ENCODE data around the gene LGMN.
A peak's percentile ranks its signal among the peaks of the same experiment; 100 is the strongest.

LGMN gene

GRCh38 chr14:92729634-92730358 lies 18.6 kb downstream of the LGMN start:
- peaks cover 13 to 18% of the 10 kb centered on the region in 2 donors for H3K4me1 ChIP-seq (ENCODE audit: control insufficient read depth in 2 of 2, insufficient read depth in 2 of 2, low read length in 2 of 2)

GRCh38 chr14:92728759-92729364 lies 19.6 kb downstream of the LGMN start:
- Histone ChIP-seq H3K36me3 (ENCODE audit: control insufficient read depth in 2 of 2, insufficient read depth in 2 of 2, low read length in 2 of 2) (peaks cover 11 to 12% of the 10 kb centered on the region in 2 donors), H3K27ac (ENCODE audit: low read depth in 2 of 2, low read length in 2 of 2) (no peak overlapping the region)

More at GRCh38 chr14:92729634-92730358, 18.6 kb downstream of the LGMN start:
- H3K4me3 ChIP-seq (ENCODE audit: low read length in 2 of 2): no peak overlapping the region
- no peaks in the 10 kb centered on the region for H3K9me3 ChIP-seq (ENCODE audit: control insufficient read depth in 2 of 2, low read length in 2 of 2)
- no peak overlapping the region for H3K9ac ChIP-seq (ENCODE audit: low read depth in 1 of 2, low read length in 2 of 2)
- peaks cover 11 to 12% of the 10 kb centered on the region in 2 donors for H3K36me3 ChIP-seq (ENCODE audit: control insufficient read depth in 2 of 2, insufficient read depth in 2 of 2, low read length in 2 of 2)
- no peaks in the 10 kb centered on the region for H3K27me3 ChIP-seq (ENCODE audit: control insufficient read depth in 2 of 2, insufficient read depth in 2 of 2, low read length in 2 of 2)
- H3K27ac ChIP-seq (ENCODE audit: low read depth in 2 of 2, low read length in 2 of 2): no peak overlapping the region

DNA sequence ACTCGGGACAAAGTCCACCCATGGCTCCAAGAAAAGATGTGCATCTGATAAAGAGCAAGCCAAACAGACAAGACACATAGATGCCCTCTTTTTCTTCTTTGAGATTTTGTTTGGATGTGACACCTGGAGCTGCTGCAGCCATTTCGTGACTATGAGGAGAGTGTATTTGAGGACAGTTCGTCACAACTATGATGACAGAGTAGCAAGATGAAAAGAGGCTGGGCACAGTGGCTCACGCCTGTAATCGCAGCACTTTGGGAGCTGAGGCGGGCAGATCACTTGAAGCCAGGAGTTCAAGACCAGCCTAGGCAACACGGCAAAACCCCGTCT lies 21.5 kb downstream of the LGMN start:
- Histone ChIP-seq H3K4me3 (ENCODE audit: low read length in 2 of 2) (no peak overlapping the region), H3K36me3 (ENCODE audit: control insufficient read depth in 2 of 2, insufficient read depth in 2 of 2, low read length in 2 of 2) (peaks cover 6 to 10% of the 10 kb centered on the region in 2 donors), H3K9ac (ENCODE audit: low read depth in 1 of 2, low read length in 2 of 2) (no peak overlapping the region), H3K27me3 (ENCODE audit: control insufficient read depth in 2 of 2, insufficient read depth in 2 of 2, low read length in 2 of 2) (no peaks in the 10 kb centered on the region), H3K27ac (ENCODE audit: low read depth in 2 of 2, low read length in 2 of 2) (peak overlapping the region; percentile 84 to 86), H3K9me3 (ENCODE audit: control insufficient read depth in 2 of 2, low read length in 2 of 2) (no peaks in the 10 kb centered on the region), H3K4me1 (ENCODE audit: control insufficient read depth in 2 of 2, insufficient read depth in 2 of 2, low read length in 2 of 2) (peaks cover 11 to 13% of the 10 kb centered on the region in 2 donors)

More at GRCh38 chr14:92728759-92729364, 19.6 kb downstream of the LGMN start:
- Histone ChIP-seq H3K4me1 (ENCODE audit: control insufficient read depth in 2 of 2, insufficient read depth in 2 of 2, low read length in 2 of 2) (peaks cover 12% of the 10 kb centered on the region in 2 donors), H3K27me3 (ENCODE audit: control insufficient read depth in 2 of 2, insufficient read depth in 2 of 2, low read length in 2 of 2) (no peaks in the 10 kb centered on the region), H3K9ac (ENCODE audit: low read depth in 1 of 2, low read length in 2 of 2) (no peak overlapping the region), H3K4me3 (ENCODE audit: low read length in 2 of 2) (no peak overlapping the region), H3K9me3 (ENCODE audit: control insufficient read depth in 2 of 2, low read length in 2 of 2) (no peaks in the 10 kb centered on the region)

- H3K27me3 ChIP-seq (ENCODE audit: control insufficient read depth in 2 of 2, insufficient read depth in 2 of 2, low read length in 2 of 2): no peaks in the 10 kb centered on the region
- peaks cover under 1 to 5% of the 10 kb centered on the region in 2 donors for H3K36me3 ChIP-seq (ENCODE audit: control insufficient read depth in 2 of 2, insufficient read depth in 2 of 2, low read length in 2 of 2)
- H3K4me3 ChIP-seq (ENCODE audit: low read length in 2 of 2): peak overlapping the region in 1 of 2 donors; percentile 44
- H3K9me3 ChIP-seq (ENCODE audit: control insufficient read depth in 2 of 2, low read length in 2 of 2): no peaks in the 10 kb centered on the region
- peak overlapping the region in 1 of 2 donors; percentile 28 for H3K9ac ChIP-seq (ENCODE audit: low read depth in 1 of 2, low read length in 2 of 2)
- peaks cover 11 to 13% of the 10 kb centered on the region in 2 donors for H3K4me1 ChIP-seq (ENCODE audit: control insufficient read depth in 2 of 2, insufficient read depth in 2 of 2, low read length in 2 of 2)
- H3K27ac ChIP-seq (ENCODE audit: low read depth in 2 of 2, low read length in 2 of 2): peak overlapping the region; percentile 84 to 86
Observed at GRCh38 chr14:92726135-92726932, 22.1 kb downstream of the LGMN start.

DNA sequence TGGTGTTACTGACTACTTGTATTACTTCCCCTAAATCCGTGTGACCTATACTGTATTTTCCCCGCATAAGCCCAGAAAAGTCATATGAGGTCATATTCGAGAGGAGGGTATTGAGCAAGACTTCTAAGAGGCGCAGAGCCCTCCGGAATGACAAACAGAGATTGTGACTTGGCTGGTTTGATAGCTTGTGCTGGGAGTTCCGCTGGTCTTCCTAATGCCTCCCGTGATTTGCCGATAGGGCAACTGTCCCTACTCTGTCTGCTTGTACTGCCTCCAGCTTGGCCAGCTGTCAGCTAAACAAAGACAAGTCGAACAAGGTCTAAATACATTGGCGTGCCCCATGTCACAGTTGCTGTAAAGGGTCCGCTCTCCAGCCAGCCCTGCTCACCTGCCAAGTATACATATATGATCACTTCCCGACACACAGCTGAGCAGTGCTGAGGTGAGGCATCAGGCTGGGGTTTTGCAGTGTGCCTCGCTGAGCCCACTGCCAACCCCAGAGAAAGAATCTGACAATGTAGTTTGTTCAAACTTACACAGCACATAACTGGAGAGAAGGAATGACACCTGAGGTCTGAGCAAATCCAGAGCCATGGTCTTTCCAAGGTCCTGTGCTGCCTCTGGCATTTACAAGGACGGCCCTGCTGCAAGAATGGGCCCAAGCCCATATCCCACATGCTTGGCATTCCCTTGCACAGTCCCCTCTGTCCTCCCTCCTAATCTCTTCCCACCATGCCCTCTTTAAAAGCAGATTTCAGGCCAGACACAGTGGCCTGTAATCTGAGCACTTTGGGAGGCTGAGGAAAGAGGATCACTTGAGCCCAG lies 23.7 kb downstream of the LGMN start:
- Histone ChIP-seq H3K9me3 (ENCODE audit: control insufficient read depth in 2 of 2, low read length in 2 of 2) (no peaks in the 10 kb centered on the region), H3K9ac (ENCODE audit: low read depth in 1 of 2, low read length in 2 of 2) (no peak overlapping the region), H3K27ac (ENCODE audit: low read depth in 2 of 2, low read length in 2 of 2) (peak overlapping the region; percentile 61 to 70), H3K4me3 (ENCODE audit: low read length in 2 of 2) (no peak overlapping the region), H3K27me3 (ENCODE audit: control insufficient read depth in 2 of 2, insufficient read depth in 2 of 2, low read length in 2 of 2) (no peaks in the 10 kb centered on the region), H3K4me1 (ENCODE audit: control insufficient read depth in 2 of 2, insufficient read depth in 2 of 2, low read length in 2 of 2) (peaks cover 13 to 21% of the 10 kb centered on the region in 2 donors), H3K36me3 (ENCODE audit: control insufficient read depth in 2 of 2, insufficient read depth in 2 of 2, low read length in 2 of 2) (no peaks in the 10 kb centered on the region)

DNA sequence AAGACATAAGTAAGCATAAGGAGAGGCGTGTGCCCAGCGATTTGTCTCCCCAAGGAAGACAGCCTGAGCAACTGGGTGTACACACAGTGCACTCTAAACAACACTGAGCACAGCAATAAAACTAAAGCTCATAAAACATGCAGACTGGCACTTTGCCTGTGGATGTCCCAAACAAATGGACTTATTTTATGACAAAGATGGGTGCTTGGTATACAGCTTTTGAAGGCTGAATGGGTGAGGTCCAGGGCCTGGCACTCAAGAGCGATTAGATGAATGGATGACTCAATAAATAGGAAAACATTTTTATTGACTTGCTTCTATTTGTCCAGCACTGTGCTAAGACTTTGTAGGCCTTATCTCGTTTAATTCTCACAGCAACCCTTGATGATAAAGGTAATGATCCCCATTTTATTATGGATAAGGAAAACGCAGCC lies 28.5 kb downstream of the LGMN start:
- Histone ChIP-seq H3K4me3 (ENCODE audit: low read length in 2 of 2) (no peak overlapping the region), H3K27me3 (ENCODE audit: control insufficient read depth in 2 of 2, insufficient read depth in 2 of 2, low read length in 2 of 2) (no peaks in the 10 kb centered on the region), H3K36me3 (ENCODE audit: control insufficient read depth in 2 of 2, insufficient read depth in 2 of 2, low read length in 2 of 2) (peaks cover 0 to 6% of the 10 kb centered on the region in 2 donors), H3K27ac (ENCODE audit: low read depth in 2 of 2, low read length in 2 of 2) (peak overlapping the region; percentile 61 to 71), H3K9me3 (ENCODE audit: control insufficient read depth in 2 of 2, low read length in 2 of 2) (no peaks in the 10 kb centered on the region), H3K4me1 (ENCODE audit: control insufficient read depth in 2 of 2, insufficient read depth in 2 of 2, low read length in 2 of 2) (peaks cover 3 to 14% of the 10 kb centered on the region in 2 donors), H3K9ac (ENCODE audit: low read depth in 1 of 2, low read length in 2 of 2) (no peak overlapping the region)

- no peak overlapping the region for H3K4me3 ChIP-seq (ENCODE audit: low read length in 2 of 2)
Observed at GRCh38 chr14:92719421-92719820, 29.0 kb downstream of the LGMN start.

GRCh38 chr14:92718664-92719063 lies 29.8 kb downstream of the LGMN start:
- peaks cover 2 to 10% of the 10 kb centered on the region in 2 donors for H3K36me3 ChIP-seq (ENCODE audit: control insufficient read depth in 2 of 2, insufficient read depth in 2 of 2, low read length in 2 of 2)
- no peaks in the 10 kb centered on the region for H3K9me3 ChIP-seq (ENCODE audit: control insufficient read depth in 2 of 2, low read length in 2 of 2)
- H3K27ac ChIP-seq (ENCODE audit: low read depth in 2 of 2, low read length in 2 of 2): no peak overlapping the region
- no peaks in the 10 kb centered on the region for H3K27me3 ChIP-seq (ENCODE audit: control insufficient read depth in 2 of 2, insufficient read depth in 2 of 2, low read length in 2 of 2)
- no peak overlapping the region for H3K9ac ChIP-seq (ENCODE audit: low read depth in 1 of 2, low read length in 2 of 2)
- H3K4me1 ChIP-seq (ENCODE audit: control insufficient read depth in 2 of 2, insufficient read depth in 2 of 2, low read length in 2 of 2): peaks cover 0 to 14% of the 10 kb centered on the region in 2 donors
- no peak overlapping the region for H3K4me3 ChIP-seq (ENCODE audit: low read length in 2 of 2)

More at GRCh38 chr14:92719421-92719820, 29.0 kb downstream of the LGMN start:
- no peaks in the 10 kb centered on the region for H3K9me3 ChIP-seq (ENCODE audit: control insufficient read depth in 2 of 2, low read length in 2 of 2)
- H3K36me3 ChIP-seq (ENCODE audit: control insufficient read depth in 2 of 2, insufficient read depth in 2 of 2, low read length in 2 of 2): peaks cover 0 to 6% of the 10 kb centered on the region in 2 donors
- peak overlapping the region; percentile 61 to 71 for H3K27ac ChIP-seq (ENCODE audit: low read depth in 2 of 2, low read length in 2 of 2)
- H3K27me3 ChIP-seq (ENCODE audit: control insufficient read depth in 2 of 2, insufficient read depth in 2 of 2, low read length in 2 of 2): no peaks in the 10 kb centered on the region
- peaks cover 3 to 14% of the 10 kb centered on the region in 2 donors for H3K4me1 ChIP-seq (ENCODE audit: control insufficient read depth in 2 of 2, insufficient read depth in 2 of 2, low read length in 2 of 2)
- H3K9ac ChIP-seq (ENCODE audit: low read depth in 1 of 2, low read length in 2 of 2): no peak overlapping the region

GRCh38 chr14:92717571-92718042 lies 30.8 kb downstream of the LGMN start:
- Histone ChIP-seq H3K27ac (ENCODE audit: low read depth in 2 of 2, low read length in 2 of 2) (no peak overlapping the region), H3K27me3 (ENCODE audit: control insufficient read depth in 2 of 2, insufficient read depth in 2 of 2, low read length in 2 of 2) (no peaks in the 10 kb centered on the region), H3K36me3 (ENCODE audit: control insufficient read depth in 2 of 2, insufficient read depth in 2 of 2, low read length in 2 of 2) (peaks cover 6 to 13% of the 10 kb centered on the region in 2 donors), H3K4me1 (ENCODE audit: control insufficient read depth in 2 of 2, insufficient read depth in 2 of 2, low read length in 2 of 2) (peaks cover 0 to 14% of the 10 kb centered on the region in 2 donors), H3K9me3 (ENCODE audit: control insufficient read depth in 2 of 2, low read length in 2 of 2) (no peaks in the 10 kb centered on the region), H3K4me3 (ENCODE audit: low read length in 2 of 2) (no peak overlapping the region), H3K9ac (ENCODE audit: low read depth in 1 of 2, low read length in 2 of 2) (no peak overlapping the region)

All from mucosa of rectum (tissue), 2 donors.